Measurements from ENCODE around the gene SUSD6. TPM values are rescaled to one million over a fixed set of nuclear protein-coding genes. Genes with fewer than 3 reads are reported as not detected.
A peak's percentile ranks its signal among the peaks of the same experiment; 100 is the strongest.

SUSD6 gene
- total RNA-seq, 2 experiments from 2014 or later, result 23.1 to 43.6 TPM

DNA sequence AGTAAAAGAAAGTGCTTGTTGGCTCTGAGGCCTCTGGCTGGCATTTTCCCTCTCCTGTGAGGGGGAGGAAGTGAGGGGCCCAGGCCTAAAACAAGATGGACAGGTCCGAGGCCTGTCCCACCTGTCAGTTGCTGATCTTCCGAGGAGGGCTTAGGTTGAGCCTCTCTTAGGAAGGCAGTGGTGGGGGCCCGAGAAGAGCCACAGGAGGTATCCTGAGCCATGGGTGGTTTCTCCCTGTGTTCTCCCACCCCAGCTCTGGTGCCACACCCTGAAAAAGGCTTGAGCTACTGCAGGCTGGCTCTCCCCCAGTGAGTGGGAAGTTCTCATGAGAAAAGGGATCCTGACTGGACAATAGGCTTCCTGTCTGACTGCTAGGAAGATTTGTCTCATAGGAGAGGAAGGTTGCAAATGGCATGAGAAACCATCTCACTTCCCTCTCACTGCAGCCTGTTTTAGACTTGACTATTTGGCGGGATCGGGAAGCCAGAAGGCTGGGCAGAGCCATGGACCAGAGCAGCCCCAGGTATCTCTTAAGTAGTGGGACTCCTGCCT is 83.4 kb downstream of the SUSD6 start:
- intact Hi-C loops (cut with micrococcal nuclease; ENCODE audit: unreplicated experiment), result no loop called here
- TF ChIP-seq, protein P1, sequence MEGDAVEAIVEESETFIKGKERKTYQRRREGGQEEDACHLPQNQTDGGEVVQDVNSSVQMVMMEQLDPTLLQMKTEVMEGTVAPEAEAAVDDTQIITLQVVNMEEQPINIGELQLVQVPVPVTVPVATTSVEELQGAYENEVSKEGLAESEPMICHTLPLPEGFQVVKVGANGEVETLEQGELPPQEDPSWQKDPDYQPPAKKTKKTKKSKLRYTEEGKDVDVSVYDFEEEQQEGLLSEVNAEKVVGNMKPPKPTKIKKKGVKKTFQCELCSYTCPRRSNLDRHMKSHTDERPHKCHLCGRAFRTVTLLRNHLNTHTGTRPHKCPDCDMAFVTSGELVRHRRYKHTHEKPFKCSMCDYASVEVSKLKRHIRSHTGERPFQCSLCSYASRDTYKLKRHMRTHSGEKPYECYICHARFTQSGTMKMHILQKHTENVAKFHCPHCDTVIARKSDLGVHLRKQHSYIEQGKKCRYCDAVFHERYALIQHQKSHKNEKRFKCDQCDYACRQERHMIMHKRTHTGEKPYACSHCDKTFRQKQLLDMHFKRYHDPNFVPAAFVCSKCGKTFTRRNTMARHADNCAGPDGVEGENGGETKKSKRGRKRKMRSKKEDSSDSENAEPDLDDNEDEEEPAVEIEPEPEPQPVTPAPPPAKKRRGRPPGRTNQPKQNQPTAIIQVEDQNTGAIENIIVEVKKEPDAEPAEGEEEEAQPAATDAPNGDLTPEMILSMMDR (conservative IDR thresholded peaks at IDR 0.05; ENCODE audit: low read length), result no peak
- TF ChIP-seq EZH2phosphoT487 (IDR thresholded peaks at IDR 0.05; ENCODE audit: borderline replicate concordance, low read depth, low read length), result no peak
- Histone ChIP-seq H3K9me3 (ENCODE audit: low read length) (no peaks in the 10 kb centered on the region), H3K36me3 (ENCODE audit: insufficient read depth, low read length) (peaks cover 24% of the 10 kb centered on the region), H3K4me1 (ENCODE audit: insufficient read depth, low read length, poor library complexity, severe bottlenecking) (peaks cover 90% of the 10 kb centered on the region), H3K27ac (ENCODE audit: low read depth, low read length, poor library complexity, severe bottlenecking) (peak overlapping the region; percentile 84), H4K20me1 (ENCODE audit: insufficient read depth, low read length) (peaks cover 23% of the 10 kb centered on the region), H3K4me2 (ENCODE audit: low read length) (peak overlapping the region; percentile 84), H3K4me3 (ENCODE audit: low read depth, low read length, poor library complexity, severe bottlenecking) (peak overlapping the region; percentile 29), H3K79me2 (ENCODE audit: insufficient read depth, low read depth, low read length) (peaks cover 98% of the 10 kb centered on the region), H2AFZ (ENCODE audit: low read length) (no peak overlapping the region), H3K9me2 (ENCODE audit: insufficient read depth, low read length) (no peaks in the 10 kb centered on the region)
- CTCF ChIA-PET (ENCODE audit: unreplicated experiment), result no interaction called here
- POLR2A ChIA-PET, result interaction anchor here (0.8 kb wide), 1 partner anchor 86 kb away, joined by 3 read pairs; no protein-coding TSS in a partner anchor
- no peak for DNase-seq (ENCODE audit: low spot score)
- no TSS peak for BruUV-seq (replicated peaks)

DNA sequence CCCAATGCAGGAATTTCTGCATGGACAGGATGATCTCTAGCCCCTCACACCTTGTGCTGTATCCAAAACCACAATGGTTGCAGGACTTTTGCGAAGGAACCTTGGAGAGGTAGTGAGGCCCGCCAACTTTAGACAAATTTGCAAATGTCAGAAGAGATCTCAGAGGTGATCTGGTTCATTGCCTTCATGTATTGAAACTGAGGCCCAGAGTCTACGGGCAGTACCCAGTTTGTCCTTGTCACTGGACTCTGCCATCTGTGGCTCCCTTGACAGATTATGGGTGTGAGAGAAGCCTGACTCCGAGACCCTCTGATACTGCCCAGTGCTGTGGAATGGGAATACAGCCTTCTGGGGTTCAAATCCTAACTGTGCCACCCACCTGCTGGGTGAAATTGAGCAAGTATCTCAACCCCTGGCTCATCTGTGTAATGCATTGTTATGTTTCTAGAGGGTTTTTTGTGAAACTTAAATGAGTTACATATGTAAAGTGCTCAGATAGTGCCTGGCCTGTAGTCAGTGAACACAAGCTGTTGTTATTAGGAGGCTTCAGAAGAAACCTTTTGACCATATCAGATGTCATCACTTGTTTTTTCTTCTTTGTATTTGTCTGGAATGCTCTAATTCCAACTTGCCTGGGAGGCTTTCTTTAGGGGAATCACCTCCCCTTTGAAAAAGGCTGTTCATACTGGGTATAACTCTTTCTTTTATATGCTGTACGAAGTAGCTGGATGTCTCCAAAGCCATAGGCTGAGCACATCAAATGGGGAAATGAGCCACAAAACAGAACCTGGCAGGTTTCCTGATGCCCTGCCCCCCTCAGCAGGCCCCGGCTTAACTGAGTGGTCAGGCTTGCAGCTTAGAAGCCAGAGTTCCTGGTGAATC is 84.2 kb downstream of the SUSD6 start:
- peak overlapping the region; percentile 29 for H3K4me3 ChIP-seq (ENCODE audit: low read depth, low read length, poor library complexity, severe bottlenecking)
- intact Hi-C loops (cut with micrococcal nuclease; ENCODE audit: unreplicated experiment), result no loop called here
- BruUV-seq (replicated peaks), result no TSS peak

More for the DNA sequence above, 84.2 kb downstream of the SUSD6 start:
- Histone ChIP-seq H3K9me2 (ENCODE audit: insufficient read depth, low read length) (no peaks in the 10 kb centered on the region), H3K27ac (ENCODE audit: low read depth, low read length, poor library complexity, severe bottlenecking) (peak overlapping the region; percentile 84), H2AFZ (ENCODE audit: low read length) (no peak overlapping the region), H3K79me2 (ENCODE audit: insufficient read depth, low read depth, low read length) (peaks cover 98% of the 10 kb centered on the region), H3K36me3 (ENCODE audit: insufficient read depth, low read length) (peaks cover 17% of the 10 kb centered on the region), H3K4me1 (ENCODE audit: insufficient read depth, low read length, poor library complexity, severe bottlenecking) (peaks cover 92% of the 10 kb centered on the region), H4K20me1 (ENCODE audit: insufficient read depth, low read length) (peaks cover 28% of the 10 kb centered on the region), H3K9me3 (ENCODE audit: low read length) (no peaks in the 10 kb centered on the region), H3K4me2 (ENCODE audit: low read length) (peak overlapping the region; percentile 84)
- DNase-seq (ENCODE audit: low spot score), result peak; percentile 54
- ChIA-PET CTCF (ENCODE audit: unreplicated experiment) (interaction anchor here (0.7 kb wide), 1 partner anchor 9 kb away, joined by 5 read pairs; no protein-coding TSS in a partner anchor), POLR2A (interaction anchor here (0.5 kb wide), 1 partner anchor 106 kb away, joined by 6 read pairs; no protein-coding TSS in a partner anchor)
- TF ChIP-seq, protein P1 (conservative IDR thresholded peaks at IDR 0.05; ENCODE audit: low read length), result no peak
- TF ChIP-seq EZH2phosphoT487 (IDR thresholded peaks at IDR 0.05; ENCODE audit: borderline replicate concordance, low read depth, low read length), result no peak
